ENCODE results near the gene WIPI1. TPM values are rescaled to one million over a fixed set of nuclear protein-coding genes. Genes with fewer than 3 reads are reported as not detected.

WIPI1 gene
- total RNA-seq, 1 donor: 190 TPM

DNA sequence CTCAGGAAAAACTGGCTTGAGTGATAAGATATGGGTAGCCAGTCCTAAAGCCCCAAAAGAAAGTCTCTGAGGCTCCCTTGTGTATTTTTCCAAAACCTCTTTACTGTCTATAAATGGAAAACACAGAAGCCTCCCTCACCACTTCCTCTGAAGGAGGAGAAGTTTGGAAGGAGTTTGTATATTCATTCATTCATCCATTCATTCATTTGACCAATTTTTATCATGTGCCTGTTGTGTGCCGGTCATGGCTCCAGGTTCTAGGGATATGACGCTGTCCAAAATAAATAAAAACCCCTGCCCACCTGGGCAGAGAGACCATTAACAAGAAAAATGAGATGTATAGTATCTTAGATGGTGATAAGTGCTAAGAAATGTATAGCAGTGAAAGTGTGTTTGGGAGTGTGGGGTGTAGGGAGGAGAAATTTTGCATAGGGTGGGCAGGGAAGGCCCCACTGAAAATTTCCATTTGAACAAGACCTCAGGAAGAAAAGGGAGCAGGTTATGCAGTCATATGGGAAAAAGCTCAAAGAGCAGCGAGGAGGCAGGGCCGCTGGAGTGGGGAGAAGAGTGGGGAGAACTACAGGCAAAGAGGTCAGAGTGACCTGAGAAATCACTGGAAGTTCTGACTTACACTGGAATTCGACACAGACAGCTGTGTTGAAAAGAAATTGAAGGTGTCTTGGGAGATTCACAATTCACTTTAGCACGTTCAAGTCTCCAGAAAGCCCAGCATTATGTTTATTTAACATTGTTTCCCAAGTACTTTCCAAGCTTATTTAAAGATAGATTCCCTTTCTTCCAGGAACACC is 6.1 kb upstream of the WIPI1 start:
- no peak overlapping the region for H2AFZ ChIP-seq (ENCODE audit: low read length)
- H3K27me3 ChIP-seq (ENCODE audit: insufficient read depth, low read length): peaks cover 11% of the 10 kb centered on the region
- no peak overlapping the region for H3K27ac ChIP-seq (ENCODE audit: low read depth, low read length)
- DNase-seq (ENCODE audit: insufficient read length, low spot score, missing footprints): no peak
- no peaks in the 10 kb centered on the region for H3K9me3 ChIP-seq (ENCODE audit: low read depth, low read length)
- H3K4me2 ChIP-seq (ENCODE audit: insufficient read depth, low read length): no peak overlapping the region
- TF ChIP-seq, protein P1, sequence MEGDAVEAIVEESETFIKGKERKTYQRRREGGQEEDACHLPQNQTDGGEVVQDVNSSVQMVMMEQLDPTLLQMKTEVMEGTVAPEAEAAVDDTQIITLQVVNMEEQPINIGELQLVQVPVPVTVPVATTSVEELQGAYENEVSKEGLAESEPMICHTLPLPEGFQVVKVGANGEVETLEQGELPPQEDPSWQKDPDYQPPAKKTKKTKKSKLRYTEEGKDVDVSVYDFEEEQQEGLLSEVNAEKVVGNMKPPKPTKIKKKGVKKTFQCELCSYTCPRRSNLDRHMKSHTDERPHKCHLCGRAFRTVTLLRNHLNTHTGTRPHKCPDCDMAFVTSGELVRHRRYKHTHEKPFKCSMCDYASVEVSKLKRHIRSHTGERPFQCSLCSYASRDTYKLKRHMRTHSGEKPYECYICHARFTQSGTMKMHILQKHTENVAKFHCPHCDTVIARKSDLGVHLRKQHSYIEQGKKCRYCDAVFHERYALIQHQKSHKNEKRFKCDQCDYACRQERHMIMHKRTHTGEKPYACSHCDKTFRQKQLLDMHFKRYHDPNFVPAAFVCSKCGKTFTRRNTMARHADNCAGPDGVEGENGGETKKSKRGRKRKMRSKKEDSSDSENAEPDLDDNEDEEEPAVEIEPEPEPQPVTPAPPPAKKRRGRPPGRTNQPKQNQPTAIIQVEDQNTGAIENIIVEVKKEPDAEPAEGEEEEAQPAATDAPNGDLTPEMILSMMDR (IDR thresholded peaks at IDR 0.05; ENCODE audit: extremely low read depth, low read depth, low read length): no peak
- no peaks in the 10 kb centered on the region for H3K79me2 ChIP-seq (ENCODE audit: insufficient read depth, low read length)
- H3K4me3 ChIP-seq (ENCODE audit: insufficient read depth, low read length): no peak overlapping the region
- H4K20me1 ChIP-seq (ENCODE audit: insufficient read depth, low read length): no peaks in the 10 kb centered on the region
- peaks cover 4% of the 10 kb centered on the region for H3K4me1 ChIP-seq (ENCODE audit: insufficient read depth, low read length)
- no peaks in the 10 kb centered on the region for H3K36me3 ChIP-seq (ENCODE audit: insufficient read depth, low read length)

DNA sequence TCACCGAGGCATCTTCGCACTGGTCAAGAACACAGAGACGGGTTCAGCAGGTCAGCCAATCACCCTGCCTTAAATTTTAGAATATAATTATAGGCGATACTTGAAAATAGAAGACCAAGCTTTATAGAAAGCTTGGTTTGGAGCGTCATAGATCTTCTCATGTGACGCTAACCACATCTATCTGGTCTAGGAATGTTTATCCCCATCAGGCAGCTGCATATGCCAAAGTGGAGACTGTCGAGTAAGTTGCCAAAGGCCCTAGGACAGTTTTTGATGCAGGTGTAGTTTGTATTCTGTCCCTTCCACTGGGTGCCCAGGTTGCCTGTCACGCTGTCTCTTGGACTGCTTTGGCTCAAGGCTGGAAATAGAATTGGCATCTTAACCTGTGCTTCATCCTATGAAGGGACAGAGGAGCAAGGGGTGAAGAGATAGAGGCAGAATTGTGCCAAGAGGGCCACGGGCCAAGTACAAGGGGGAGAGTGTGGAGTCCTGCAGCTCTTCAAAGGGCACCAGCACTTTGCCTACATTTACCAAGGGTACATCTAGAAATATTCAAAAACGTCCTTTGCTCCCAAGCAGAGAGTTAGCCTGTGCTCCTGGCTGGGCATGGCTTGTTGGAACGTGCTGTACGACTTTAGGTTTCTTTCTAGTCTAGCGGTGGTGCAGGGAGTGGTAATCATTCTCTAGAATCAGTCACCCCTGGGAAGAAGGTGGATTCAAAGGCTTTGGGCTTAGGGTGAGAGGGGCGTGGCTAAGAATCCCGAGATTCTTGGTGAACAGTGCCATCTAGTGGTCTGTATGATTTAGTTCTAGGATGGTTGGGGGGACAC is 5.3 kb upstream of the WIPI1 start:
- TF ChIP-seq, protein P1 (IDR thresholded peaks at IDR 0.05; ENCODE audit: extremely low read depth, low read depth, low read length): peak; percentile 69
- no peaks in the 10 kb centered on the region for H4K20me1 ChIP-seq (ENCODE audit: insufficient read depth, low read length)
- peak overlapping the region; percentile 71 for H2AFZ ChIP-seq (ENCODE audit: low read length)
- peak overlapping the region; percentile 20 for H3K4me2 ChIP-seq (ENCODE audit: insufficient read depth, low read length)
- H3K79me2 ChIP-seq (ENCODE audit: insufficient read depth, low read length): no peaks in the 10 kb centered on the region
- peak; percentile 82 for DNase-seq (ENCODE audit: insufficient read length, low spot score, missing footprints)
- peaks cover 11% of the 10 kb centered on the region for H3K27me3 ChIP-seq (ENCODE audit: insufficient read depth, low read length)
- no peak overlapping the region for H3K4me3 ChIP-seq (ENCODE audit: insufficient read depth, low read length)
- no peaks in the 10 kb centered on the region for H3K9me3 ChIP-seq (ENCODE audit: low read depth, low read length)
- no peak overlapping the region for H3K27ac ChIP-seq (ENCODE audit: low read depth, low read length)
- H3K4me1 ChIP-seq (ENCODE audit: insufficient read depth, low read length): peaks cover 6% of the 10 kb centered on the region
- H3K36me3 ChIP-seq (ENCODE audit: insufficient read depth, low read length): no peaks in the 10 kb centered on the region

DNA sequence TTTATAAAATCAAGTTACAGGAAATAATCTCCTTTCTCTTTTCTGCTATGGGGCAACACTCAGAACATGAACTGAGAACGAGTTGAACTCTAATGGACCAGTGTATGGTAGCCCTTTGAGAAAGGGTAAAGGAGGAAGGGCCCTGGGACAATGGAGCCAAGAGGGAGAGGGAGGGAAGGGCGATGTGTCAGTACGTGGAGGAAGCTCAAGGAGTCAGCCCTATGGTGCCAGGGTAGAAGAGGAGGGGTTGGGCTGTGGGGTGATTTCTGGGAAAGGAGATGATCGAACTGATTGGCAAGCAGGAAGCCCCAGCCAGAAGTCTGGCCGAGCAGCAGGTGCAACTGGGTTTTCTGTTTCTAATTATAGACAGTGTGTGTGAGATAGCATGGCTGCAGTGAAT is 4.3 kb upstream of the WIPI1 start:
- TF ChIP-seq, protein P1 (IDR thresholded peaks at IDR 0.05; ENCODE audit: extremely low read depth, low read depth, low read length): no peak
- Histone ChIP-seq H3K4me2 (ENCODE audit: insufficient read depth, low read length) (no peak overlapping the region), H3K4me1 (ENCODE audit: insufficient read depth, low read length) (peaks cover 6% of the 10 kb centered on the region), H2AFZ (ENCODE audit: low read length) (peak overlapping the region; percentile 21), H3K36me3 (ENCODE audit: insufficient read depth, low read length) (no peaks in the 10 kb centered on the region), H3K27ac (ENCODE audit: low read depth, low read length) (no peak overlapping the region), H3K79me2 (ENCODE audit: insufficient read depth, low read length) (no peaks in the 10 kb centered on the region), H3K9me3 (ENCODE audit: low read depth, low read length) (no peaks in the 10 kb centered on the region), H3K4me3 (ENCODE audit: insufficient read depth, low read length) (no peak overlapping the region), H3K27me3 (ENCODE audit: insufficient read depth, low read length) (peaks cover 11% of the 10 kb centered on the region), H4K20me1 (ENCODE audit: insufficient read depth, low read length) (no peaks in the 10 kb centered on the region)
- DNase-seq (ENCODE audit: insufficient read length, low spot score, missing footprints): no peak

DNA sequence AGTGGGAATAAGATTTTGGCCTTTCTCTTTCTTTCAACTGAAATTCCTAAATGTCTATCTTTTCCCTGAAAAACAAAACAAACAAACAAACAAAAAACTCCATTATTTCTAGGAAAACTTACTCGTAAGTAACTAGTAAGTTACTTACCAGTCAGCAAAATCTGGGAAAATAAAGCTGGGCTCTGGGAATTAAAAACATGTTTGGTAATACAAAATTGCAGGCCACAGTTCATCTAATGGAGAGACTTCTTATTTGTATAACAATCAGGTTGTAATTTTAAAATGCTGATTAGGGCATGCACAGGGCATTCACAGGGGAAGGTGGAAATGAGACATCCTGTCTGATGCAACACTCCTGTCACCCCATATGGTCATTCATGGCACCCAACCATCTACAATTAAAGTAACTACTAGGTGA is 3.8 kb upstream of the WIPI1 start:
- Histone ChIP-seq H4K20me1 (ENCODE audit: insufficient read depth, low read length) (no peaks in the 10 kb centered on the region), H3K79me2 (ENCODE audit: insufficient read depth, low read length) (no peaks in the 10 kb centered on the region), H3K27me3 (ENCODE audit: insufficient read depth, low read length) (peaks cover 11% of the 10 kb centered on the region), H2AFZ (ENCODE audit: low read length) (no peak overlapping the region), H3K27ac (ENCODE audit: low read depth, low read length) (no peak overlapping the region), H3K4me2 (ENCODE audit: insufficient read depth, low read length) (no peak overlapping the region), H3K4me3 (ENCODE audit: insufficient read depth, low read length) (no peak overlapping the region), H3K36me3 (ENCODE audit: insufficient read depth, low read length) (no peaks in the 10 kb centered on the region), H3K9me3 (ENCODE audit: low read depth, low read length) (no peaks in the 10 kb centered on the region), H3K4me1 (ENCODE audit: insufficient read depth, low read length) (peaks cover 11% of the 10 kb centered on the region)
- TF ChIP-seq, protein P1 (IDR thresholded peaks at IDR 0.05; ENCODE audit: extremely low read depth, low read depth, low read length): no peak
- DNase-seq (ENCODE audit: insufficient read length, low spot score, missing footprints): no peak
